ENCODE measurements around the gene TAF1.

- TF ChIP-seq POLR2A (IDR thresholded peaks at IDR 0.05): no peak
- TF ChIP-seq, protein P1, sequence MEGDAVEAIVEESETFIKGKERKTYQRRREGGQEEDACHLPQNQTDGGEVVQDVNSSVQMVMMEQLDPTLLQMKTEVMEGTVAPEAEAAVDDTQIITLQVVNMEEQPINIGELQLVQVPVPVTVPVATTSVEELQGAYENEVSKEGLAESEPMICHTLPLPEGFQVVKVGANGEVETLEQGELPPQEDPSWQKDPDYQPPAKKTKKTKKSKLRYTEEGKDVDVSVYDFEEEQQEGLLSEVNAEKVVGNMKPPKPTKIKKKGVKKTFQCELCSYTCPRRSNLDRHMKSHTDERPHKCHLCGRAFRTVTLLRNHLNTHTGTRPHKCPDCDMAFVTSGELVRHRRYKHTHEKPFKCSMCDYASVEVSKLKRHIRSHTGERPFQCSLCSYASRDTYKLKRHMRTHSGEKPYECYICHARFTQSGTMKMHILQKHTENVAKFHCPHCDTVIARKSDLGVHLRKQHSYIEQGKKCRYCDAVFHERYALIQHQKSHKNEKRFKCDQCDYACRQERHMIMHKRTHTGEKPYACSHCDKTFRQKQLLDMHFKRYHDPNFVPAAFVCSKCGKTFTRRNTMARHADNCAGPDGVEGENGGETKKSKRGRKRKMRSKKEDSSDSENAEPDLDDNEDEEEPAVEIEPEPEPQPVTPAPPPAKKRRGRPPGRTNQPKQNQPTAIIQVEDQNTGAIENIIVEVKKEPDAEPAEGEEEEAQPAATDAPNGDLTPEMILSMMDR (IDR thresholded peaks at IDR 0.05): no peak
- no peak for TF ChIP-seq POLR2AphosphoS5 (IDR thresholded peaks at IDR 0.05)
Measured at GRCh38 chrX:71367396-71367795, 1.2 kb downstream of the TAF1 start.

Data from prostate gland (tissue), 2 donors.